Stimulated activated CD8-positive, alpha-beta memory T cell treated with anti-CD3 and anti-CD28 coated beads, Interleukin-4, amount 100 ng/mL, for 48 hours (primary cell): ENCODE measurements around the gene GPR37L1.

Experiments
- DNase-seq: peaks from one replicate; pipeline ENCODE4 v3.0.0-alpha.2; 2020

Gene GPR37L1

DNA sequence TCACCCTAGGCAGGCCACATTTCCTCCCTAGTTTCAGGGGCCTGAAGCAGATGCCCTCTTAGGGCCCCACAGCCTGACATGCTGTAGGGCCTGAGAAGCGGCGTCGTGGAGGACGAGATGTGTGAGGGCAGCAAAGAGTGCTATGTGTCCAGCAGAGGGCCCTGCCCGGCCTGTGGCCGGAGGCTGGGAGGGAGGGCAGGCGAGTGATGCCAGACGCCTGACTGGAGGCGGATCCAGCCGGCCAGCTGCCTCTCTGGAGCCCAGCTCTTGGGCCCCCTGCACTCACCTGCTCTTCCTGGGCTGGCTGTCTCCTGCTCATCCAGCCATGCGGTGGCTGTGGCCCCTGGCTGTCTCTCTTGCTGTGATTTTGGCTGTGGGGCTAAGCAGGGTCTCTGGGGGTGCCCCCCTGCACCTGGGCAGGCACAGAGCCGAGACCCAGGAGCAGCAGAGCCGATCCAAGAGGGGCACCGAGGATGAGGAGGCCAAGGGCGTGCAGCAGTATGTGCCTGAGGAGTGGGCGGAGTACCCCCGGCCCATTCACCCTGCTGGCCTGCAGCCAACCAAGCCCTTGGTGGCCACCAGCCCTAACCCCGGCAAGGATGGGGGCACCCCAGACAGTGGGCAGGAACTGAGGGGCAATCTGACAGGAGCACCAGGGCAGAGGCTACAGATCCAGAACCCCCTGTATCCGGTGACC lies at the start of gene GPR37L1:
Gene GPR37L1, plus strand, starts transcription at position 279 of the 697 bp plus-strand sequence. Its CDS starts 47 bp downstream, at position 326.
- DNase-seq, result no peak

DNA sequence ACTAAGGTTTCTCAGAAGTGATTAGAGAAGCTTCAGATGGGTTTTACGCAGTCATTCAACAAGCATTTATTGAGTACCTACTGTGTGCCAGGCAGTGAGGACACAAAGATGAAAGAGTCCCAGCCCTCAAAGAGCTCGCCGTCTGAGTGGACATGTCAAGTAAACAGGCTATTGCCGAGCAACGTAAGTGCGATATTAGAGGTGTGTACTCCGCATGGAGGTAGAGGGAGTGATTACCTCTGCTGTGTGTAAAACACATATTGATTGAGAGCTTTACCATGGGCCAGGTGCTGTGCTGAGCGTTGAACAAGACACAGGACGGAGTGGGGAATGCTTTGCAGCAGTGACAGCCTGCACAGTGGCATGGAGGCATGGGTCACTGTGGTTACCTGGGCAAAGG lies 49.5 kb upstream of the GPR37L1 start:
- DNase-seq, result no peak

DNA sequence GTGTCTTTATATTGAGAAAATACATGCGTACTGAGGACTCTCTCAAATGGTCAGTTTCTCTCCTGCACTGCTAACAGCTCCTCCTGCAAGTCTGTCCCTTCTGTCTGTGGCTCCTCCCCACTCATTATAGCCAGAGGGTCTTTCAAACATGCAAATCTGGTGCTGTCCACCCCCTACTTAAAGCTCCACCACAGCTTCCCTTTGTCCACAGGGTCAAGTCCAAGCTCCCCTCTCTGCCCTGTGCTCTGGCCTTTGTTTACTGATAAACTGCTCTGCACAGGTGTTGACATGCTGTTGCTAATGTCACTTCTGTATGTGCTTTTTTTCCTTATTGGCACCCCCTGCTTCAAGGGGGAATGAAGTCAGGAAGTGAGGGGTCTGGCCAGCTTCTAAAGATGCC lies 47.7 kb upstream of the GPR37L1 start:
- DNase-seq, result no peak

DNA sequence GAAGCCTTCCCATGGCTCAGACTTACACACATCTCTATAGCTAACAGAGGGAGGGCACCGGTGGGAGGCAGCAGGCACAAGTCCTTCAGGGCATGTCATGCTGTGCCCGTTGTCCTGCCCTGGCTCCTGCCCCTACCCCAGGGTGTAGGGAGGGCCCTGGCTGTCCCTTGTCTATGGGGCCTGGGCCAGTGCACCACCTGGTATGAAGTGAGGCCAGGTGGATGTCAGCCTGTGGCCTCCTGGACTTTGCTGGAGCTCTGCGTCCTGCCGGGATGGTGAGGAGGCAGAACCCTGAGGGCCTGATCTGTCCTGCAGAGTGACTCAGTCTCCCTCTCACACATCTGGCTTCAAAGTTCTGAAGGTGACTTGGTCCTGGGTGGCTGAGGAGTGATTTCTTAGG lies 47.3 kb upstream of the GPR37L1 start:
- no peak for DNase-seq

DNA sequence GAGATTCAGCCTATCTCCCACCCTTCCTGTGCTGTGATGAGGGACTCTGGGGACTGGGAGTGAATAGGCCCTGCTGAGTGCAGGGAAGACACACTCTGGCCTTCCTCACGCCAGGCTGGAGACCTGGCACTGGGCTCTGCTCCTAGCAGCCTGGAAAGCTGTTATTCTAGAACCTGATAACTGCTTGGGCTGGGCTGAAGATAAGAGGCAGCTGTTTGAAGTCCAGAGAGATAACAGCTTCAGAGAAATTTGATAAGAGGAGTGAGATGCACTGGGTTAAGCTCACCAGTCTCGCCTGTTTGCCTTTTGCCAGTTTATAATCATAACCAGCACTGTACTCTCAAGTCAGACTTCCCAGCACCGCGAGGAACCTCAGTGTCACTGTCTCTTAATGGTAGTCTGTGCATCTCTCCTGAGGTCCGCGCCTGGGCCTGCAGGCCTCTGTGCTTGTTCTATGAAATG lies 46.6 kb upstream of the GPR37L1 start:
- no peak for DNase-seq

- no peak for DNase-seq
These were observed 44.5 kb upstream of the GPR37L1 start for GRCh38 chr1:202078241-202078640.

DNA sequence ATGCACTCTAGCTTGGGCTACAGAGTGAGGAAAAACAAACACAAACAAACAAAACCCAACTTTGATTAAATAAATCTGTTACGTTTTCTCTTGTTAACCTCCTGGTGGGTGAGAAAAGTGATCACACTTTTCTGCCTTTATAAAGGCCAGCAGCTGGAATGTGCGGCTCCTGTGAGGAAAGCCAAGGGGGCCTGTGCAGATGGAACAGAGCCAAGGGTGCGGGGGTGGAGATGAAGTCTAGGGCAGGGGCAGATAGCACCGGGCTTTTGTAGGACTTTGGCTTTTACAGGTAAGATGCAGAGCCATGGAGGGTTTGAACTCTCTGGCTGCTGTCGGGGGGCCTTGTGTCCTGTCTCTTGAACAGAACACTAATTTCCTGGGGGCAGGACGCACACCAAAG lies 40.7 kb upstream of the GPR37L1 start:
- no peak for DNase-seq

- DNase-seq, result no peak
These were observed 37.7 kb upstream of the GPR37L1 start for GRCh38 chr1:202084791-202085681.

GRCh38 chr1:202085682-202086373 lies 36.9 kb upstream of the GPR37L1 start:
- no peak for DNase-seq

GRCh38 chr1:202086579-202087350 lies 36.0 kb upstream of the GPR37L1 start:
- no peak for DNase-seq

GRCh38 chr1:202088206-202088605 lies 34.5 kb upstream of the GPR37L1 start:
- DNase-seq, result no peak

DNA sequence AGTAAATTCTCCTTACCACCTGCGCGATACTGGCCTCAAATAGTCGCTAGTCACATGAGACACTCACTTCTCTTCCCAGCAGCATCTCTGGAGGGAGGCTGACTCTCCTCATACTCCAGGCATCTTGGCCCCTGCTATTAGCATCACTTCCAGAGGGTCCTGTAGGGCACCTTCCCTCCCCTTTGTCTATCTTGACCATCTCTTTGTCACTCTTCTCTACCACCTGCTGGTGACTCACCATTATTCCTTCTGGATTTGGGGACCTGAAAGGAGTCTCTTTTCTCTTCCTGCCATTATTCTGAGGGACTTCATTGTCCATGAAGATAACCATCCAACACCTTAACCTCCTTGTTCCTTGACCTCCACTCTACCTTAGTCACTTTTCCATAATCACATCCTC lies 31.7 kb upstream of the GPR37L1 start:
- DNase-seq, result no peak

DNA sequence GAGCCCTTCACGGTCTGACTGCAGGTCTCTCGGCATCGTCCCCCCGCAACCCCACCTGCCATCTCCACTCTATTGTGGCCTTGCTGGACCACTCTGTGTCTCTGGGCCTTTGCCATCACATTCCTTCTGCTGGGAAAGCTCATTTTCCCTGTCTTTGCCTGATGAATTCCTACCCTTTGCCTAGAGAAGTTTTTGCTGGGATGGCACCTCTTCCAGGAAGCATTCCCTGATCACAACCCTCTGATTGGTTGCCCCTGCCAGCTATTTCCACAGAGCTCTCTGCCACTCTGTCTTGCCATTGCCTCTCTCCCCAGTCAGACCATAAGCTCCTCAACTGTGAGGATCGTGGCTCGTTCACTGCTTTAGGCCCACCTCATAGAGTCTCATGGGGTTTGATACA lies 28.9 kb upstream of the GPR37L1 start:
- DNase-seq, result no peak

DNA sequence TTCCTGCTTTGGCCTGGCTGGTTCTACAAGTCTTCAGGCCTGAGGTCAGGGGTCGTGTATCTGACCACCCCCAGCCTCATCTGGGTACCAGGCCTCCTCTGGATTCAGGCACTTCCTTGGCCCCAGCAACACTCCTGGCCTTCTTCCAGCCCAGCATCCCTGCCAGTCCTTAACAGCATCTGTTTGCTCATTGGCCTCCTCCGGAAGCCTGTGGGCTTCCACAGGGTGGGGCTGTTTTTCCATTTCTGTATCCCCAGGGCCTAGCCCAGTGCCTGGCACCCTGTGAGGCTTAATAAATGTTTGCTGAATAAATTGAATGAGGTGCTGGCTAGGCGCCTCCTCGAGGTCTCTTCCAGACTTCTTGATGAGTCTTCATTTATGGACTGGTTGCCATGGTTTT lies 21.5 kb upstream of the GPR37L1 start:
- DNase-seq, result no peak

DNA sequence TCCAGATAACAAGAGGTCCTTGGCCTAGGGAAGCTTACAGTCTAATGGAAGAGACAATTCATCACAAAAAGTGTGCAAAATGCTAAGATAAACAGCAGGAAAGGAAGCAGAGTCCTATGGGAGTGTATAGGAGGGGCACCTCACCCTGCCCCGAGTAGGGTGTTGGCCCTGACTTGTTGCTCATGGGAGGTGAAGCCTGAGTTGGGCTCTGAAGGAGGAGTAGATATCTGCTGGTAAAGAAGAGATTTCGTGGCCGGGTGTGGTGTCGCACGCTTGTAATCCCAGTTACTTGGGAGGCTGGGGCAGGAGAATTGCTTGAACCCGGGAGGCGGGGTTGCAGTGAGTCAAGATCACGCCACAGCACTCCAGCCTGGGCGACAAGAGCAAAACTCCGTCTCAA lies 18.6 kb upstream of the GPR37L1 start:
- DNase-seq, result no peak

DNA sequence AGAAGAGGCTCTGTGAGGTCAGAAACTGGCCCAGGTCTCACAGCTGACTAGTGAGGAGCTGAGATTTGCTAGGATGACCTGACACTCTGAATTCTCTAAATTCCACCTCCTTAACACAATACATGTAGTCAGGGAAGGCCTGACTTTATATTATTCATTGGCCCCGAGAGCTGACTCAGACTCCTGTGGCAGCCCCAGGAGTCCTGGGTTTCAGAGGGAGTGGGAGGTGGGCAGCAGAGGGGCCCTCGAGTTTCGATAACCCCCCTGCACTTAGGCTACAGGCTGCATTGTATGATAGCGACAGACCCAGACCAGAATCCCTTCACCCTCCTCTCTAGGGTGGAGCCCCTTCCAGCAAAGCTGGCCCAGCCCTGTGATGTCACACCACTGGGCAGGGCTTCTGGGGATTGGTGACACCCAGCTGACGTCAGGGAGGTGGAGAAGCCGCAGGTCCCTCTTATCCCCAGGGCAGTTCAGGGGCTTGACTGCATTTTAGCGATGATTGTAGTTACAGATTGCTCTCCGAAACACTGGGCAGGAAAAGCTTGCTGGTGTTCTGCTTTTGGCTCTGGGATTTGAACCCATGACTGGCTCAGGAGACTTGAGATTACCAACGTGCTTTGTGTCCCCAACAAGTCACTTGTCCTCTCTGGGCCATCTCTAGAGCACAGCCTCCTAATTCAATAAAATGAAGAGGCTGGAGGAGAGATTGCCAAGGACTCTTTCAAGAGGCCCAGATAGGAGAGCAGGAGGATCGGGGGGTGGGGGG lies 17.0 kb upstream of the GPR37L1 start:
- DNase-seq, result no peak

GRCh38 chr1:202106340-202107254 lies 16.1 kb upstream of the GPR37L1 start:
- DNase-seq, result no peak

- no peak for DNase-seq
These were observed 15.4 kb upstream of the GPR37L1 start for GRCh38 chr1:202107321-202107761.

DNA sequence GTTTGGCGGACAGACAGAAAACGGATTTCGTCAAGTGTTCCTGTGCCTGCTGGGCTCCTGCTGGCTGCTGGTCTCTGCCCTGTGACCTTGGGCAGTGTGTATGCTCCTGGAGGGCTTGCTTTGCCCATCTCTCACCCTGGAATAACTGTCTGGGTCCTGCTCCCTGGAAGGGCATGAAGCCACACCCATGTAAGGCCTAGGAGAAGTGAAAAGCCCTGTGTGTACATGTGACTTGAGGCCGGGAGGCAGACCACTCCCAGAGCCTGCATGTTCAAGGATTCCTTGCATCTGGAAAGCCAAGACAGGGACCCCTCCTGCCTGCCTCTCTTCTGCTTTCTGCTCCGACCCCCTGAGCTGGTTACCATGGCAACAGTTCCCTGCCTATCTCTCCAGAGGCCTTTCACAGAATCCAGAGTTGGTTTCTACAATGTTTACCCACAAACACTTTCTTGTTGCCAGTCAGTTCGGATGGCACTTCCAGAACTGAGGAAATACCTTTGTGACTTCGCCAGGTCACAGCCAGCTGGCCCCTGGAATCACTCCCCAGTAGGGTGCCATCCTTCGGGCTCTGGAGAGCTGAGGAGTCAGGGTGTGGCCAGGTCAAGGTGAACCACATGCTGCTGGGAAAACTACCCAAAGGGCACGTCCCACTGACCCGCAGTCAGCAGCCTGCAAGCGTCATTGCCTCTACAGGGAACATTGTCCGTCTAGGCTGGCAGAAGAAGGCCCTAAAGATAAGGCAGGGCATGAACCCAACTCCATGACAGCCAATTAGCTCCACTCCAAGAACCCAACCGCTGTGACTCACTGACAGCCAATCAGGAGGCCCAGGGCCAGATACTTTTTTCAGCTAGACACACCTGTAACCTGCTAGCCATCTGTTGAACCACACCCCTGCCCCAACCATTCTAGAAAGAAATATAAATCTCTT lies 14.7 kb upstream of the GPR37L1 start:
- no peak for DNase-seq

DNA sequence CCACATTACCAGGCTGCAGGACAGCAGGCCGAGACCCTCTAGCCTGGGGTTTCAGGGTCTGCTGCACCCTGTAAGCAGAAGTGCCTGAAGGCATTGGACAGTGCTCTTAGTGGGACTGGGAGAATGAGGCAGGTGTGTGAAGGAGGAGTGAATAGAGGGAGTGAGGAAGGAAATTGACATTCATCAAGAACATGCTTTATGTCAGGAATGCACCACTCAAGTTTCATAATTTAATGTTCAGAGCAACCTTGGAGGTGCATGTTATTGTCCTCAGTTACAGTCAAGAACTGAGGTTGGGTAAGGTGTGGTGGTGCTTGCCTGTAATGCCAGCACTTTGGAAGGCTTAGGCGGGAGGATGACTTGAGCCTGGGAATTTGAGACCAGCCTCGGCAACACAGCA lies 11.7 kb upstream of the GPR37L1 start:
- no peak for DNase-seq
